ENCODE measurements around the gene ZNF615. TPM values are rescaled to one million over a fixed set of nuclear protein-coding genes. Genes with fewer than 3 reads are reported as not detected.
"Not testable (repeated sequence)": the region's sequence is repeated elsewhere in the genome, so short reads cannot be mapped to it uniquely, and the experiment has no call there.

The ZNF615 gene
- total RNA-seq, 4 donors from 2014 or later = 3.6 to 23.9 (median 14.4) TPM

DNA sequence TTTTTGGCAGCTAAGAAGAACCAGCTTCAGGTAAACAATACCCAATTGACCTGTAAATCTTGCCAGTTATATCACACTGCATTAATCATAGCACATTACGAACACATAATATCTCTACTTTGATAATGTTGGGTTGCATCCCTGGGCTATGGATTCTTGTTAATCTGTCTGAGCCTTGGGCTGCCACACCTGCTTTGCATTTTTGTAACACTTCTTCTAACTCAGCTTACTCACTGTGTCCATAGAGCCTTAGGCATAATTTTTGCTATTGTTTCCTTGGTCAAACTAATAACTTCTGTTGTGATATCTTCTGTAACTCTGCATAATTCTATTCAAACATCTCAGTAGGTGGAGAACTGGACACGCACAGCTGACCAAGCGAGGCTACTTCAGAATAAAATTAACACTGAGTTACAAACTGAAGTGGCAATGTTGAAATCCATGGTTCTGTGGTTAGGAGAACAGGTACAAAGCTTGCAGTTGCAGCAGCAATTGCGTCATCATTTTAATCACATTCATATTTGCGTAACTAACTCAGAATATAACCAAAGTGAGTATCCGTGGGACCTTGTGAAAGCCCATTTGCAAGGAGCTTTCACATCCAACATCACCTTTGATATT, 27.8 kb downstream of the ZNF615 start:
- Histone ChIP-seq H3K36me3 (peaks cover 0 to 52% (median 13%) of the 10 kb centered on the region in 4 donors), H3K27ac (no peak overlapping the region), H3K4me1 (peaks cover 0 to 4% (median under 1%) of the 10 kb centered on the region in 4 donors), H3K4me3 (no peak overlapping the region), H3K27me3 (no peaks in the 10 kb centered on the region), H3K9me3 (peaks cover 64 to 92% of the 10 kb centered on the region in 2 donors)
- intact Hi-C loops (cut with DNase I; ENCODE audit: low total_unique reads) (no loop called here), in situ Hi-C loops (cut with MboI; ENCODE audit: low pct_ligation_motif_present in 1 of 4, low pct_unique_long_range_greater_than_20kb in 1 of 4, low sequenced_read_pairs in 3 of 4) (no loop called here)
- WGBS, 2 donors (ENCODE audit: low coverage in 1 of 2) = 67 to 96% methylated on average over 2 to 6 of the region's 6 CpGs
- TF ChIP-seq POLR2AphosphoS5 (IDR thresholded peaks at IDR 0.05) (no peak), EP300 (IDR thresholded peaks at IDR 0.05; ENCODE audit: low read depth) (no peak), POLR2A (IDR thresholded peaks at IDR 0.05) (no peak)
- TF ChIP-seq, protein P1, sequence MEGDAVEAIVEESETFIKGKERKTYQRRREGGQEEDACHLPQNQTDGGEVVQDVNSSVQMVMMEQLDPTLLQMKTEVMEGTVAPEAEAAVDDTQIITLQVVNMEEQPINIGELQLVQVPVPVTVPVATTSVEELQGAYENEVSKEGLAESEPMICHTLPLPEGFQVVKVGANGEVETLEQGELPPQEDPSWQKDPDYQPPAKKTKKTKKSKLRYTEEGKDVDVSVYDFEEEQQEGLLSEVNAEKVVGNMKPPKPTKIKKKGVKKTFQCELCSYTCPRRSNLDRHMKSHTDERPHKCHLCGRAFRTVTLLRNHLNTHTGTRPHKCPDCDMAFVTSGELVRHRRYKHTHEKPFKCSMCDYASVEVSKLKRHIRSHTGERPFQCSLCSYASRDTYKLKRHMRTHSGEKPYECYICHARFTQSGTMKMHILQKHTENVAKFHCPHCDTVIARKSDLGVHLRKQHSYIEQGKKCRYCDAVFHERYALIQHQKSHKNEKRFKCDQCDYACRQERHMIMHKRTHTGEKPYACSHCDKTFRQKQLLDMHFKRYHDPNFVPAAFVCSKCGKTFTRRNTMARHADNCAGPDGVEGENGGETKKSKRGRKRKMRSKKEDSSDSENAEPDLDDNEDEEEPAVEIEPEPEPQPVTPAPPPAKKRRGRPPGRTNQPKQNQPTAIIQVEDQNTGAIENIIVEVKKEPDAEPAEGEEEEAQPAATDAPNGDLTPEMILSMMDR (IDR thresholded peaks at IDR 0.05) = no peak
- no peak for DNase-seq

DNA sequence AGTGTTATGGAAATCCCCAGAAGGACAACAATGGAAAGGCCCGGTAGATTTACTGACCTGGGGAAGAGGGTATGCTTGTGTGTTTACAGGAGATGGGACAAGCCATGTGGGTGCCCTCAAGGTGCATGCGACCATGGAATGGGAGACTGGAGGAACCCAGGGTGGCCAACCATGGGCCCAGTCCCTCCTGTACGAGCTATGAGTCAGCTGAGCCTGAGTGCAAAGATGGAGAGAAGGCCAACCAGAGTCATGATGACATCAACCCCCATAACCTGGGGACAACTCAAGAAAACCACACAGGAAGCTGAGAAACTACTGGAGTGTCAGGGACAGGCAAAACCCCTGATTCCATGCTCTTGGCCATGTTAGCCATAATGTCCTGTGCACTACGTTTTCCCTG, 29.1 kb downstream of the ZNF615 start:
- peaks cover 0 to 64% (median 20%) of the 10 kb centered on the region in 4 donors for H3K36me3 ChIP-seq
- no peak overlapping the region for H3K27ac ChIP-seq
- peaks cover 63 to 92% of the 10 kb centered on the region in 2 donors for H3K9me3 ChIP-seq
- intact Hi-C loops (cut with DNase I; ENCODE audit: low total_unique reads) = no loop called here
- no peaks in the 10 kb centered on the region for H3K27me3 ChIP-seq
- no peak overlapping the region for H3K4me3 ChIP-seq
- 97 to 100% methylated on average over 1 to 4 of the region's 4 CpGs for WGBS, 2 donors (ENCODE audit: low coverage in 1 of 2)
- in situ Hi-C loops (cut with MboI; ENCODE audit: low pct_ligation_motif_present in 1 of 4, low pct_unique_long_range_greater_than_20kb in 1 of 4, low sequenced_read_pairs in 3 of 4) = no loop called here
- H3K4me1 ChIP-seq = no peaks in the 10 kb centered on the region
- TF ChIP-seq, protein P1 (IDR thresholded peaks at IDR 0.05) = no peak
- TF ChIP-seq EP300 (IDR thresholded peaks at IDR 0.05; ENCODE audit: low read depth) (no peak), POLR2AphosphoS5 (IDR thresholded peaks at IDR 0.05) (no peak), POLR2A (IDR thresholded peaks at IDR 0.05) (no peak)
- DNase-seq = no peak

DNA sequence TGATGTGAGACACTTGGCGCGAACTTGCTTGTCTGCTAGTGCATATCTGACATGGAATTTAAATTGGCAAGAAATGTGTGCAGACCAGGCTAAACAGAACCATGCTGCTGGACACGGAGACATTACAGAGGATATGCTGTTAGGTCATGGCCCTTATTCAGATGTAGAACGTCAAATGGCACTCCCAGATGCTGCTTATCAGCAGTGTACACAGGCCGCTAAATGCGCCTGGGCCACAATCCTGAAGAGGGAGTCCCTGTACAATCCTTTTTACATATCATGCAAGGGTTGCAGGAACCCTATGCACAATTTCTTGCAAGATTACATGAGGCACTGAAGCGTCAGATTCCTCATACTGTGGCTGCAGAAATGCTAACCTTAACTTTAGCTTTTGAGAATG, 30.7 kb downstream of the ZNF615 start:
- TF ChIP-seq EP300 (IDR thresholded peaks at IDR 0.05; ENCODE audit: low read depth) (no peak), POLR2A (IDR thresholded peaks at IDR 0.05) (no peak), POLR2AphosphoS5 (IDR thresholded peaks at IDR 0.05) (no peak)
- TF ChIP-seq, protein P1 (IDR thresholded peaks at IDR 0.05) = no peak
- Histone ChIP-seq H3K4me1 (no peaks in the 10 kb centered on the region), H3K27ac (no peak overlapping the region), H3K9me3 (peaks cover 72 to 94% of the 10 kb centered on the region in 2 donors), H3K4me3 (no peak overlapping the region), H3K36me3 (peaks cover 0 to 65% (median 30%) of the 10 kb centered on the region in 4 donors), H3K27me3 (no peaks in the 10 kb centered on the region)
- 96 to 100% methylated on average over 3 to 7 of the region's 7 CpGs for whole genome bisulfite sequencing, 2 donors (ENCODE audit: low coverage in 1 of 2)
- in situ Hi-C loops (cut with MboI; ENCODE audit: low pct_ligation_motif_present in 1 of 4, low pct_unique_long_range_greater_than_20kb in 1 of 4, low sequenced_read_pairs in 3 of 4) (no loop called here), intact Hi-C loops (cut with DNase I; ENCODE audit: low total_unique reads) (no loop called here)
- no peak for DNase-seq

DNA sequence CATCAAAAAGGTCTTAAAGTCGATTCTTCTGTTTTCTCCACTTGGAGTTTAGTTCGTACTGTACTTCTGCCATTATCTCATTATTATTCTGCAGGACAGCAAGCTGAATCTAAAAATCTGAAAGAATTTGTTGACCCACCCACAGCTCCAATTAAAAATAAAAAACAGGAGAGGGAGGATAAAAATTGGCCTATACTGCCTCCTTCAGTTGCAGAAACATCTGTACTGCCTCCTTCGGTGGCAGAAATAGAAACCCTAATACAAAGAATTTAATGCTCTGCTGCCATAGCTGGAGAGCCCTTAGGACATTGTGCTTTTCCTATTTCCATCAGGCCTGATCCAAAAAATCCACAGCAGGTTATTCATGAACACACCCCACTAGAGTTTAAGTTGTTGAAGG, 31.2 kb downstream of the ZNF615 start:
- H3K9me3 ChIP-seq = peaks cover 77 to 95% of the 10 kb centered on the region in 2 donors
- H3K27me3 ChIP-seq = no peaks in the 10 kb centered on the region
- H3K27ac ChIP-seq = no peak overlapping the region
- H3K4me3 ChIP-seq = no peak overlapping the region
- in situ Hi-C loops (cut with MboI; ENCODE audit: low pct_ligation_motif_present in 1 of 4, low pct_unique_long_range_greater_than_20kb in 1 of 4, low sequenced_read_pairs in 3 of 4) = no loop called here
- intact Hi-C loops (cut with DNase I; ENCODE audit: low total_unique reads) = no loop called here
- TF ChIP-seq POLR2AphosphoS5 (IDR thresholded peaks at IDR 0.05) (no peak), EP300 (IDR thresholded peaks at IDR 0.05; ENCODE audit: low read depth) (no peak), POLR2A (IDR thresholded peaks at IDR 0.05) (no peak)
- TF ChIP-seq, protein P1 (IDR thresholded peaks at IDR 0.05) = no peak
- WGBS, 2 donors (ENCODE audit: low coverage in 1 of 2) = 93 to 100% methylated on average over 3 of the region's 3 CpGs
- no peaks in the 10 kb centered on the region for H3K4me1 ChIP-seq
- no peak for DNase-seq
- H3K36me3 ChIP-seq = peaks cover 0 to 67% (median 32%) of the 10 kb centered on the region in 4 donors

DNA sequence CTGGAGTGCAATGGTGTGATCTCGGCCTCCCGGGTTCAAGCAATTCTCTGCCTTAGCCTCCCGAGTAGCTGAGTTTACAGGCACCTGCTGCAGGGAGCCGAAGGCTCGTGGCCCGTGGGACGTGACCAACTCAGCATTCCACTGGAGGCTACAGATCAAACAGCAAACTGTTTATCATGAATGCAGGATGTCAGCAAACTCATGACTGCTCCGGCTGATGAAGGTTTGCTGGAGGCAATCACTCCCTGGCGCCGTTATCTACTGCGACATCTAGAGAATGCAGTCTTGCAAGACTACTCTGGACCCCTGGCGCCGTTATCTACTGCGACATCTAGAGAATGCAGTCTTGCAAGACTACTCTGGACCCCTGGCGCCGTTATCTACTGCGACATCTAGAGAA, 32.2 kb downstream of the ZNF615 start:
- H3K27ac ChIP-seq; H3K4me3 ChIP-seq; DNase-seq; H3K4me1 ChIP-seq; intact Hi-C loops (cut with DNase I; ENCODE audit: low total_unique reads); H3K27me3 ChIP-seq; in situ Hi-C loops (cut with MboI; ENCODE audit: low pct_ligation_motif_present in 1 of 4, low pct_unique_long_range_greater_than_20kb in 1 of 4, low sequenced_read_pairs in 3 of 4): not testable (repeated sequence)
- WGBS, 2 donors (ENCODE audit: low coverage in 1 of 2) = 96 to 100% methylated on average over 6 to 17 of the region's 17 CpGs
- peaks cover 81 to 95% of the 10 kb centered on the region in 2 donors for H3K9me3 ChIP-seq
- peaks cover 3 to 67% (median 33%) of the 10 kb centered on the region in 4 donors for H3K36me3 ChIP-seq
